RWPE2 (cell line): ENCODE data around the gene SMIM17.

Source experiments
- ATAC-seq: fragments of 200-7000 bp; cut with Tn5 transposase; 3 replicates; pipeline ENCODE4 v1.9.1; 2021; ENCODE audit warnings: low read depth
- DNase-seq: peaks from one replicate; pipeline ENCODE4 v3.0.0-alpha.2; 2020; ENCODE audit warnings: low spot score
- H3K27ac ChIP-seq: fragments of 450-650 bp; 2 replicates; pipeline ENCODE4 v1.5.1; 2017; ENCODE audit warnings: mild to moderate bottlenecking; ENCODE audit not compliant: poor library complexity, severe bottlenecking
- H3K27me3 ChIP-seq: fragments of 250-450 bp; sonication (Bioruptor Pico); 2 replicates; pipeline ENCODE4 v1.5.1; 2021; ENCODE audit warnings: mild to moderate bottlenecking, moderate library complexity; ENCODE audit not compliant: insufficient read depth, poor library complexity, severe bottlenecking
- H3K36me3 ChIP-seq: fragments of 250-450 bp; sonication (Bioruptor Pico); 2 replicates; pipeline ENCODE4 v1.5.1; 2020; ENCODE audit warnings: low read depth, mild to moderate bottlenecking, moderate library complexity
- H3K4me1 ChIP-seq: fragments of 250-450 bp; sonication (Bioruptor Pico); 2 replicates; pipeline ENCODE4 v1.5.1; 2021; ENCODE audit warnings: mild to moderate bottlenecking, moderate library complexity; ENCODE audit not compliant: insufficient read depth, poor library complexity, severe bottlenecking
- H3K4me3 ChIP-seq: fragments of 250-450 bp; sonication (Bioruptor Pico); 2 replicates; pipeline ENCODE4 v1.5.1; 2021; ENCODE audit warnings: mild to moderate bottlenecking, moderate library complexity; ENCODE audit not compliant: severe bottlenecking
- H3K9me3 ChIP-seq: fragments of 250-450 bp; sonication (Bioruptor Pico); 2 replicates; pipeline ENCODE4 v1.5.1; 2021; ENCODE audit warnings: mild to moderate bottlenecking, moderate library complexity; ENCODE audit not compliant: severe bottlenecking
- TF ChIP-seq, protein P1 (sequence below): fragments of 450-650 bp; IDR thresholded peaks from one replicate; pipeline ENCODE4 v1.5.1; 2017; ENCODE audit warnings: mild to moderate bottlenecking, moderate library complexity; ENCODE audit not compliant: poor library complexity, severe bottlenecking

Gene SMIM17

DNA sequence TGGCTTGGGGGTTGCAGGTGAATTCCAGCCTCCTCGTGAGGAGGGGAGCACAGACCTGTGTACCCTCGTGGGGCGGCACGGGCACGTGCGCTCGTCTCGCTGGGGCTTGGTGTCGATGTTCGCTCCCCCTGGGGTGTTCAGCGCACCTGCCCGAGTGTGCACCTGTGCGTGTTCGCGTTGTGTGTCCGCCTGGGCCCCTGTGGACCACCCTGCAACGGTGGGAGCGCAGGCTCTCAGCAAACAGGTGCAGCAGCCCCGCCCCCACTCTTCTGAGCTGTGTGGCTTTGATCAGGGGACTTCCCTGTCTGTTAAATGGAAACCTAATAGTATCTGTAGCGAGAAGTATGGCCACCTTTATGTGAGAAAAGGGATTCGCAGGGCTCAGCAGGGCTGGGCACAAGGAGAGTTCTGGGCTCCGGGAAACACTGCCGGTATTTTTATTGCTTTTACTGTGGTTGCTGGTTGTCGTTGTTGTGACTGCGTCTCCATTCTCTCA, 549 bp downstream of the SMIM17 start:
- H3K9me3 ChIP-seq, result peaks cover 8% of the 10 kb centered on the region
- no peak overlapping the region for H3K27ac ChIP-seq
- no peaks in the 10 kb centered on the region for H3K4me1 ChIP-seq
- H3K27me3 ChIP-seq, result no peaks in the 10 kb centered on the region
- H3K36me3 ChIP-seq, result no peaks in the 10 kb centered on the region
- TF ChIP-seq, protein P1, sequence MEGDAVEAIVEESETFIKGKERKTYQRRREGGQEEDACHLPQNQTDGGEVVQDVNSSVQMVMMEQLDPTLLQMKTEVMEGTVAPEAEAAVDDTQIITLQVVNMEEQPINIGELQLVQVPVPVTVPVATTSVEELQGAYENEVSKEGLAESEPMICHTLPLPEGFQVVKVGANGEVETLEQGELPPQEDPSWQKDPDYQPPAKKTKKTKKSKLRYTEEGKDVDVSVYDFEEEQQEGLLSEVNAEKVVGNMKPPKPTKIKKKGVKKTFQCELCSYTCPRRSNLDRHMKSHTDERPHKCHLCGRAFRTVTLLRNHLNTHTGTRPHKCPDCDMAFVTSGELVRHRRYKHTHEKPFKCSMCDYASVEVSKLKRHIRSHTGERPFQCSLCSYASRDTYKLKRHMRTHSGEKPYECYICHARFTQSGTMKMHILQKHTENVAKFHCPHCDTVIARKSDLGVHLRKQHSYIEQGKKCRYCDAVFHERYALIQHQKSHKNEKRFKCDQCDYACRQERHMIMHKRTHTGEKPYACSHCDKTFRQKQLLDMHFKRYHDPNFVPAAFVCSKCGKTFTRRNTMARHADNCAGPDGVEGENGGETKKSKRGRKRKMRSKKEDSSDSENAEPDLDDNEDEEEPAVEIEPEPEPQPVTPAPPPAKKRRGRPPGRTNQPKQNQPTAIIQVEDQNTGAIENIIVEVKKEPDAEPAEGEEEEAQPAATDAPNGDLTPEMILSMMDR, result no peak
- no peak for ATAC-seq
- no peak for DNase-seq
- H3K4me3 ChIP-seq, result no peak overlapping the region

DNA sequence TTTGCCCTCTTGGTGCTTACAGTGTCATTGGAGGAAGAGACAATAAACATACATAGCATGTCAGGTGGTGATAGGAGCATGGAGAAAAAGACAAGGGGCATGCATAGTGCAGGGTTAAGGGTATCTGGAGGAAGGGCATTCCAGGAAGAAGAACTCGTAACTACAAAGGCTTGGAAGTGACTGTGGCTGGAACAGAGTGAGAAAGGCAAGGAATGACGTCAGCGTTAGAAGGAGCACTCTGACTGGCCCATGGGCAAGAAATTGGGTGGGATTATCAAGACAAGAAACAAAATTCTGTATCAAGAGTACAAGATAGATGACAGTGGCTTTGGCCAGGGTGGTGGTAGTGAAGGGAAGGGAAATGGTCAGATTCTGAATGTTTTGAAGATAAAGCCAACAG, 11.2 kb downstream of the SMIM17 start:
- Histone ChIP-seq H3K27ac (no peak overlapping the region), H3K9me3 (no peaks in the 10 kb centered on the region), H3K4me1 (no peaks in the 10 kb centered on the region), H3K27me3 (no peaks in the 10 kb centered on the region), H3K4me3 (no peak overlapping the region), H3K36me3 (no peaks in the 10 kb centered on the region)
- TF ChIP-seq, protein P1, result no peak
- no peak for ATAC-seq
- no peak for DNase-seq

DNA sequence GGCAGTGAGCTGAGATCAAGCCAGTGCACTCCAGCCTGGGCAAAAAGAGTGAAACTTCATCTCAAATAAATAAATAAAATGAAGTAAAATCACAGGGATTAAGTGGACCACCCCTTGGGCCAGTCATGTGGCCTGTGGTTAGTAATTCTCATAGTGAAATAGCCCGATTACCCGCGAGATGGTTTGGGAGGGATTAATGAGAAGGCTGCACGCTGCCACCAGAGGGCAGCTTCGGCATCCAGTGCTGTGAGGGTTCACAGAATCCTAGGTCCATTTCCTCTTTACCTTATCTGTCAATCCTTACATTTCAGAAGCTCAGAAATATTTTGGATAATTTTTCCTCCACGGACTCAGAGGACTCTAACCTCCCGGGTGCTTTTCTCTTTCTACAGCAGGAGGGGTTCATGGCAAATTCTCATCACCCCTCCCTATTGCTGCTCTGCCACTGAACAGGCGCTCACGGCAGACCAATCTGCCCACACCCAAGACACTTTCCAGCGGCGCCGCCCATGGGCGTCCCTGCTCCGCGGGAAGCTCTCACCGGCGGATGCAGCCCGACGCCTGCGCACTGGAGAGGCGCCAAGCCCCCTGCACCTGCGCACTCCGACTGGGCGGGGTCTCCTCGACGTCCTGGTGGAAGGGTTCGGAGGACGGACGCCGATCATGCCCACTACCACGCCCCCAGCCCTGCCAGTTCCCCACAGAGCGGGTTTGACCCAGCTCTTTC, 17.6 kb downstream of the SMIM17 start:
- H3K27ac ChIP-seq, result no peak overlapping the region
- ATAC-seq (no peak), DNase-seq (no peak)
- no peaks in the 10 kb centered on the region for H3K27me3 ChIP-seq
- H3K36me3 ChIP-seq, result no peaks in the 10 kb centered on the region
- H3K4me3 ChIP-seq, result no peak overlapping the region
- TF ChIP-seq, protein P1, result no peak
- peaks cover 7% of the 10 kb centered on the region for H3K9me3 ChIP-seq
- H3K4me1 ChIP-seq, result no peaks in the 10 kb centered on the region

- Histone ChIP-seq H3K4me1 (no peaks in the 10 kb centered on the region), H3K36me3 (no peaks in the 10 kb centered on the region), H3K9me3 (peaks cover 7% of the 10 kb centered on the region), H3K4me3 (no peak overlapping the region), H3K27ac (no peak overlapping the region), H3K27me3 (no peaks in the 10 kb centered on the region)
- no peak for ATAC-seq
- TF ChIP-seq, protein P1, result no peak
- no peak for DNase-seq
These were observed 18.3 kb downstream of the SMIM17 start for GRCh38 chr19:56661248-56661647.

GRCh38 chr19:56663931-56664500, 21.1 kb downstream of the SMIM17 start:
- Histone ChIP-seq H3K4me1 (no peaks in the 10 kb centered on the region), H3K4me3 (no peak overlapping the region), H3K27me3 (no peaks in the 10 kb centered on the region), H3K36me3 (no peaks in the 10 kb centered on the region), H3K27ac (no peak overlapping the region), H3K9me3 (peaks cover 7% of the 10 kb centered on the region)
- no peak for DNase-seq
- ATAC-seq, result no peak
- TF ChIP-seq, protein P1, result no peak
